ENCODE data around the gene BTBD6.

Gene BTBD6

GRCh38 chr14:105229099-105229655, 19.2 kb upstream of the BTBD6 start:
- Mint-ChIP-seq H3K27me3 (no peaks in the 10 kb centered on the region), H3K4me1 (ENCODE audit: low read depth) (no peaks in the 10 kb centered on the region), H3K4me3 (no peak overlapping the region), H3K27ac (no peak overlapping the region), H3K9me3 (no peaks in the 10 kb centered on the region), H3K36me3 (ENCODE audit: low read depth) (peaks cover 51% of the 10 kb centered on the region)
- intact Hi-C loops (cut with micrococcal nuclease): no loop called here

GRCh38 chr14:105240811-105241576, 7.3 kb upstream of the BTBD6 start:
- Mint-ChIP-seq H3K9me3 (no peaks in the 10 kb centered on the region), H3K27me3 (no peaks in the 10 kb centered on the region), H3K27ac (no peak overlapping the region), H3K4me1 (ENCODE audit: low read depth) (peaks cover 12% of the 10 kb centered on the region), H3K36me3 (ENCODE audit: low read depth) (peaks cover 47% of the 10 kb centered on the region), H3K4me3 (no peak overlapping the region)
- intact Hi-C loops (cut with micrococcal nuclease): no loop called here

GRCh38 chr14:105241641-105242040, 6.7 kb upstream of the BTBD6 start:
- intact Hi-C loops (cut with micrococcal nuclease): no loop called here
- Mint-ChIP-seq H3K4me1 (ENCODE audit: low read depth) (peaks cover 12% of the 10 kb centered on the region), H3K9me3 (no peaks in the 10 kb centered on the region), H3K27me3 (no peaks in the 10 kb centered on the region), H3K36me3 (ENCODE audit: low read depth) (peaks cover 50% of the 10 kb centered on the region), H3K4me3 (no peak overlapping the region), H3K27ac (no peak overlapping the region)

GRCh38 chr14:105244334-105244733, 4.0 kb upstream of the BTBD6 start:
- H3K36me3 Mint-ChIP-seq (ENCODE audit: low read depth): peaks cover 61% of the 10 kb centered on the region
- intact Hi-C loops (cut with micrococcal nuclease): no loop called here
- no peaks in the 10 kb centered on the region for H3K27me3 Mint-ChIP-seq
- peaks cover 30% of the 10 kb centered on the region for H3K4me1 Mint-ChIP-seq (ENCODE audit: low read depth)
- H3K4me3 Mint-ChIP-seq: no peak overlapping the region
- H3K9me3 Mint-ChIP-seq: no peaks in the 10 kb centered on the region
- no peak overlapping the region for H3K27ac Mint-ChIP-seq

- Mint-ChIP-seq H3K4me3 (no peak overlapping the region), H3K27me3 (no peaks in the 10 kb centered on the region), H3K4me1 (ENCODE audit: low read depth) (peaks cover 50% of the 10 kb centered on the region), H3K36me3 (ENCODE audit: low read depth) (peaks cover 75% of the 10 kb centered on the region), H3K27ac (peak overlapping the region; percentile 84), H3K9me3 (no peaks in the 10 kb centered on the region)
- intact Hi-C loops (cut with micrococcal nuclease): no loop called here
Observed at GRCh38 chr14:105247026-105247425, 1.3 kb upstream of the BTBD6 start.

GRCh38 chr14:105247715-105248367, 492 bp upstream of the BTBD6 start:
- H3K9me3 Mint-ChIP-seq: no peaks in the 10 kb centered on the region
- no peaks in the 10 kb centered on the region for H3K27me3 Mint-ChIP-seq
- H3K36me3 Mint-ChIP-seq (ENCODE audit: low read depth): peaks cover 75% of the 10 kb centered on the region
- intact Hi-C loops (cut with micrococcal nuclease): no loop called here
- H3K27ac Mint-ChIP-seq: peak overlapping the region; percentile 84
- H3K4me3 Mint-ChIP-seq: peak overlapping the region; percentile 75
- H3K4me1 Mint-ChIP-seq (ENCODE audit: low read depth): peaks cover 50% of the 10 kb centered on the region

- intact Hi-C loops (cut with micrococcal nuclease): no loop called here
- Mint-ChIP-seq H3K36me3 (ENCODE audit: low read depth) (peaks cover 75% of the 10 kb centered on the region), H3K27me3 (no peaks in the 10 kb centered on the region), H3K9me3 (no peaks in the 10 kb centered on the region), H3K27ac (peak overlapping the region; percentile 68), H3K4me3 (peak overlapping the region; percentile 70), H3K4me1 (ENCODE audit: low read depth) (peaks cover 47% of the 10 kb centered on the region)
Observed at GRCh38 chr14:105249182-105250007, 1.1 kb downstream of the BTBD6 start.

GRCh38 chr14:105250008-105250366, 1.7 kb downstream of the BTBD6 start:
- Mint-ChIP-seq H3K4me1 (ENCODE audit: low read depth) (peaks cover 45% of the 10 kb centered on the region), H3K27ac (peak overlapping the region; percentile 68), H3K9me3 (no peaks in the 10 kb centered on the region), H3K27me3 (no peaks in the 10 kb centered on the region), H3K36me3 (ENCODE audit: low read depth) (peaks cover 70% of the 10 kb centered on the region), H3K4me3 (no peak overlapping the region)
- intact Hi-C loops (cut with micrococcal nuclease): no loop called here

GRCh38 chr14:105250986-105251385, 2.7 kb downstream of the BTBD6 start:
- H3K9me3 Mint-ChIP-seq: no peaks in the 10 kb centered on the region
- H3K36me3 Mint-ChIP-seq (ENCODE audit: low read depth): peaks cover 73% of the 10 kb centered on the region
- H3K4me3 Mint-ChIP-seq: no peak overlapping the region
- H3K27me3 Mint-ChIP-seq: no peaks in the 10 kb centered on the region
- no peak overlapping the region for H3K27ac Mint-ChIP-seq
- intact Hi-C loops (cut with micrococcal nuclease): no loop called here
- peaks cover 38% of the 10 kb centered on the region for H3K4me1 Mint-ChIP-seq (ENCODE audit: low read depth)

- peaks cover 35% of the 10 kb centered on the region for H3K4me1 Mint-ChIP-seq (ENCODE audit: low read depth)
- no peaks in the 10 kb centered on the region for H3K9me3 Mint-ChIP-seq
- peak overlapping the region; percentile 21 for H3K27ac Mint-ChIP-seq
- no peak overlapping the region for H3K4me3 Mint-ChIP-seq
- intact Hi-C loops (cut with micrococcal nuclease): no loop called here
- H3K36me3 Mint-ChIP-seq (ENCODE audit: low read depth): peaks cover 77% of the 10 kb centered on the region
- no peaks in the 10 kb centered on the region for H3K27me3 Mint-ChIP-seq
Observed at GRCh38 chr14:105251920-105252319, 3.6 kb downstream of the BTBD6 start.

GRCh38 chr14:105252552-105253328, 4.4 kb downstream of the BTBD6 start:
- Mint-ChIP-seq H3K4me3 (no peak overlapping the region), H3K27ac (peak overlapping the region; percentile 21)

GRCh38 chr14:105253329-105253682, 5.0 kb downstream of the BTBD6 start:
- Mint-ChIP-seq H3K36me3 (ENCODE audit: low read depth) (peaks cover 84% of the 10 kb centered on the region), H3K27ac (no peak overlapping the region), H3K27me3 (no peaks in the 10 kb centered on the region), H3K4me3 (no peak overlapping the region), H3K9me3 (no peaks in the 10 kb centered on the region), H3K4me1 (ENCODE audit: low read depth) (peaks cover 22% of the 10 kb centered on the region)
- intact Hi-C loops (cut with micrococcal nuclease): no loop called here

More at GRCh38 chr14:105252552-105253328, 4.4 kb downstream of the BTBD6 start:
- Mint-ChIP-seq H3K36me3 (ENCODE audit: low read depth) (peaks cover 79% of the 10 kb centered on the region), H3K9me3 (no peaks in the 10 kb centered on the region), H3K27me3 (no peaks in the 10 kb centered on the region), H3K4me1 (ENCODE audit: low read depth) (peaks cover 27% of the 10 kb centered on the region)
- intact Hi-C loops (cut with micrococcal nuclease): no loop called here

GRCh38 chr14:105255021-105255507, 6.7 kb downstream of the BTBD6 start:
- peaks cover 13% of the 10 kb centered on the region for H3K4me1 Mint-ChIP-seq (ENCODE audit: low read depth)
- H3K9me3 Mint-ChIP-seq: no peaks in the 10 kb centered on the region
- H3K36me3 Mint-ChIP-seq (ENCODE audit: low read depth): peaks cover 88% of the 10 kb centered on the region
- H3K27me3 Mint-ChIP-seq: no peaks in the 10 kb centered on the region
- no peak overlapping the region for H3K27ac Mint-ChIP-seq
- H3K4me3 Mint-ChIP-seq: no peak overlapping the region
- intact Hi-C loops (cut with micrococcal nuclease): no loop called here

All from dendritic cell treated with granulocyte-macrophage colony-stimulating factor and Interleukin-4, amounts not matched to agents 40 ng/mL and 50 ng/mL, for 4 days (primary cell).